Melanocyte of skin (primary cell): ENCODE results near the gene PLEKHH3. TPM values are rescaled to one million over a fixed set of nuclear protein-coding genes. Genes with fewer than 3 reads are reported as not detected.

Experiments used
- small RNA-seq, 2 donors: library from RNA; depleted of rRNA; stranded (forward); fragments of <200 nt; gene quantifications; one replicate each; pipeline ENCODE3, GENCODE V24; 2012
- total RNA-seq, 2 donors: library from RNA; depleted of rRNA; stranded (reverse); fragments of >200 nt; gene quantifications; 2 replicates each; pipeline ENCODE4 v1.2.3, GENCODE V29; 2012

PLEKHH3 gene, protein sequence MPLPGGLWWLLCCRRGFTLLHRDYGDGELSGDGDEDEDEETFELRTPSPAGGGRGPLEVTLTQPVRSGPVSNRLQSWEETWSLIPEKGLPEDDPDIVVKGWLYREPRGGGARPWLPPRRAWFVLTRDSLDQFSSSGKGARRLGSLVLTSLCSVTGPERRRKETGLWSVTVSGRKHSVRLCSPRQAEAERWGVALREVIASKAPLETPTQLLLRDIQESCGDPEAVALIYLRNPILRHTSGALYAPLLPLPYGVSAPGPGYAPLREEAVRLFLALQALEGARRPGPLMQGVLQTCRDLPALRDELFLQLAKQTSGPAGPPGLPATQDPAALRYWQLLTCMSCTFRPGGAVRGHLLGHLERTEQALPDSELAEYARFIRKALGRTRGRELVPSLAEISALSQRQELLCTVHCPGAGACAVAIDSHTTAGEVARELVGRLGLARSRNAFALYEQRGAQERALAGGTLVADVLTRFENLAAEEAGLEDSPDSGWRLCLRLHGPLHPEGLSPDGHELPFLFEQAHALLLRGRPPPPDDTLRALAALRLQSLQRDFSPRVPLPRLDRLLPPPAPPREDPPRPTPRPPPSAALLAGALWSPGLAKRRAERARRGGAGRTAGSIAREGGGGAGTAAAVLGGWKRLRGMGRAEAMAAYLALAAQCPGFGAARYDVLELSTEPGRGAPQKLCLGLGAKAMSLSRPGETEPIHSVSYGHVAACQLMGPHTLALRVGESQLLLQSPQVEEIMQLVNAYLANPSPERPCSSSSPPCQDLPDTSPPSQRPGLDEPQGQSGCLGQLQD
- total RNA-seq: 1 to 10 TPM; 8.3 to 10.0 TPM

DNA sequence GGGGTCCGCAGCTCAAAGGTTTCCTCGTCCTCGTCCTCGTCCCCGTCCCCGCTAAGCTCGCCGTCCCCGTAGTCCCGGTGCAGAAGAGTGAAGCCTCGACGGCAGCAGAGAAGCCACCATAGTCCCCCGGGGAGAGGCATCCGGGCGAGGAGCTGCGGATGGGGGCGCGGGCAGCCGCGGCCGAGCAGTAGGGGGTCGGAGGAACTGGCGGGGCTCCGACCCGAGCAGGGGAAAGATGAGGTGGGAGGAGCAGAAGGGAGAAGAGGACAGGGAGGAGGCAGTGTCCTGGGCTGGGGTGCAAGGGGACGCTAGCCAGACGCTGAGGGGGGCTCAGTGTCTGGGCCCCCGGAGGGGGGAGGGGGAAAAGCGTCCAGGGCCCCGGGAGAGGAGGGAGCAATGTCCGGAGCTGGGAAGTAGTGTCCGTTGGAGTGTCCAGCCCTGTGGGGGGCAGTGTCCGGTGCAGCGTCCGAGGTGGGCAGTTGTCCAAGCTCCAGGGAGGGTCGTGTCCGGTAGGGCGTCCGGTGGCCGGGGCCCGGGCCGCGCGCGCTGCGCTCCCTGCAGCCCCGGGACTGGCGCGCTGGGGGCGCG is at the start of gene PLEKHH3:
PLEKHH3 (minus strand) TSS at position 571 of the 588 bp plus-strand sequence; CDS start at position 140, 431 bp downstream.

DNA sequence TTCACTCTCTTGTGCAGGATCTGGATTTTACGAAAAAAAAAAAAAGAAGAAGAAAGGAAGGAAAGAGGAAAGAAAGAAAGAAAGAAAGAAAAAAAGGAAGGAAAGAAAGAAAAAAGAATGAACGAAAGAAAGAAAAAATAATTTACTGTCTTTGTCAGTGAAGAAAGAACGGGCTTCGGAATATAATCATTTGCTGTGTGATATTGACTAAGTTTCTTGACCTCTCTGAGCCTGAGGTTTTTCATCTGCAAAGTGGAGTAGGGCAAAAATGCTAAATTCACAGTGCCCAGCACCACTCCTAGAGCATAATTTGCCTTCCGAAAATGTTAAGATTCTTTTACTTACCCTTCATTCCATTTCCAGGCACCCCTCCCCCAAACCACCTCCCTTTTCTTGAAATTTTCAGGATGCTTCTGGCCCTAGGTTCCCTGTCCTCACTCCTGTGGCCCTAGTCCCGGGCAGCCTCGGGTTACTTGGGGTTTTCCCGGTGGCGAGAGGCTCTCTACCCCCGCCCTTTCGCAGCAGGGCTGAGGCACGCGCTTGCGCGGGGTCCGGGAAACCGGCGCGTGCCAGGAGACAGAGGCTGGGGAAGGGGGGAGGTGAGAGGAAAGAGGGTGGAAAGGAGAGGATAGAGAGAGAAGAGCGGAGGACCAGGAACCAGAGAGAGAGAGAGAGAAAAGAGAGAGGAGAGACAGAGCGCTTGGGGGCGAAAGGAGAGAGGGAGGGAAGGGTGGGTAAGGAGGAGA is 5.4 kb upstream of the PLEKHH3 start, which contains the start of gene CNTNAP1:
CNTNAP1 (plus strand) TSS at position 556 of the 746 bp plus-strand sequence. CDS start 299 bp downstream, outside the sequence.

DNA sequence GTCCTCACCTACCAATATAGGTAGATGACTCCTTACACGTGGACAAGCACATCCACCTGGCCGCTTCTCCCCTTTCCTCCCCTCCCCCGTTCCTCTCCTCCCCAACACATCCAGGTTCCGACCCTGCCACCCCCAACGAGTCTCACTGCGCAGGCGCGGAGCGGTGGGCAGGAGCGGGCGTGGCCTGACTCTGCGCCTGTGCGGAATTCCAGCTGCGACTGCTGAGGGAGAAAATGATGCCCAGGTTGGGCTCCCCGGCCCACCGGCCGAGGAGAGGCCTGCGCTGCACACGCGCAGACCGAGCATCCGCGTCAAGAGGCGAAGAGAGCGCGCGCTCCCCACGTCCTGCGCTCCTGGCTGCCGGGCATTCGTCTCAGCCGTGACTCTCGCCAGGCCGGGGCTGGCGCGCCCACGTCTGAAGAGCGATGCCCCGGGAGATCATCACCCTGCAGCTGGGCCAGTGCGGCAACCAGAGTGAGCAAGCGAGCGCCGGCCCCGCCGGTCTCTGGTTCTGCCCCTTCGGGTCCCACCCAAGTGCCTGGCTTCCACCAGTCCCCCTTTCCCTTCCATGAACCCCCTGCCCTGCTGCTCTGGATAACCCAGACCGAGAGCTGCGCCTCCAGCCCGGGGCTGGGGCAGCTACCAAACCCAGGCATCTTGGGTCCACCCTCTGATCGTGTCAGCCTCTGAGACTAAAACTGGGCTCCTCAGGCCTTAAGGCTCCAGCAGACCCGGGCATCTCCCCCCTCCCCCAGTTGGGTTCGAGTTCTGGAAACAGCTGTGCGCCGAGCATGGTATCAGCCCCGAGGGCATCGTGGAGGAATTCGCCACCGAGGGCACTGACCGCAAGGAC is 17.5 kb downstream of the PLEKHH3 start, which contains the start of gene TUBG2:
TUBG2 (plus strand) TSS at position 206 of the 853 bp plus-strand sequence; CDS start at position 426, 220 bp downstream.

Small RNA genes lying within 50 kb of the gene (small RNA-seq; reads per million reads assigned to genes)
- gene MIR6780A: 0 reads per million in 2 donors

Other genes with a start within 250 kb of the PLEKHH3 start
- 100 to 1,000 TPM; 108 to 158 TPM for gene ATP6V0A1, start 218.1 kb downstream of the PLEKHH3 start, total RNA-seq
- 10 to 100 TPM; 43.6 to 83.6 TPM for gene NAGLU, start 140.8 kb downstream of the PLEKHH3 start, total RNA-seq
- gene HSD17B1, start 124.1 kb downstream of the PLEKHH3 start, total RNA-seq: 1 to 10 TPM in 1 of 2 donors, under 1 TPM in 1; 1.00 to 1.0 TPM
- 10 to 100 TPM; 19.6 to 32.6 TPM for gene COASY, start 114.8 kb downstream of the PLEKHH3 start, total RNA-seq
- gene MLX, start 109.9 kb downstream of the PLEKHH3 start, total RNA-seq: 10 to 100 TPM; 39.6 to 55.3 TPM
- gene PSMC3IP, start 99.3 kb downstream of the PLEKHH3 start, total RNA-seq: 1 to 10 TPM; 7.9 to 9.0 TPM
- 10 to 100 TPM; 69.3 to 91.9 TPM for gene RETREG3, start 67.6 kb downstream of the PLEKHH3 start, total RNA-seq
- gene TUBG1, start 67.3 kb downstream of the PLEKHH3 start, total RNA-seq: 100 to 1,000 TPM in 1 of 2 donors, 10 to 100 TPM in 1; 49.2 to 131 TPM
- gene TUBG2, start 17.7 kb downstream of the PLEKHH3 start, total RNA-seq: 10 to 100 TPM; 11.3 to 16.9 TPM
- gene CCR10, start 4.8 kb upstream of the PLEKHH3 start, total RNA-seq: 1 to 10 TPM; 1.3 to 1.7 TPM
- gene CNTNAP1, start 5.5 kb upstream of the PLEKHH3 start, total RNA-seq: 10 to 100 TPM in 1 of 2 donors, 1 to 10 TPM in 1; 8.0 to 34.1 TPM
- gene EZH1, start 68.0 kb upstream of the PLEKHH3 start, total RNA-seq: 10 to 100 TPM; 11.0 to 24.8 TPM
- 1 to 10 TPM in 1 of 2 donors, under 1 TPM in 1; 0.67 to 1.0 TPM for gene RAMP2, start 84.2 kb upstream of the PLEKHH3 start, total RNA-seq
- gene VPS25, start 96.5 kb upstream of the PLEKHH3 start, total RNA-seq: 10 to 100 TPM; 63.3 to 73.3 TPM
- not detected for gene WNK4, start 103.6 kb upstream of the PLEKHH3 start, total RNA-seq
- gene COA3, start 121.7 kb upstream of the PLEKHH3 start, total RNA-seq: 10 to 100 TPM; 68.8 to 96.9 TPM
- gene CNTD1, start 121.9 kb upstream of the PLEKHH3 start, total RNA-seq: under 1 TPM in 1 of 2 donors, not detected in 1; under 0.01 TPM
- 10 to 100 TPM; 68.8 to 94.9 TPM for gene BECN1, start 147.3 kb upstream of the PLEKHH3 start, total RNA-seq
- 100 to 1,000 TPM; 113 to 178 TPM for gene PSME3, start 156.4 kb upstream of the PLEKHH3 start, total RNA-seq
- 1 to 10 TPM in 1 of 2 donors, under 1 TPM in 1; 1.00 to 1.0 TPM for gene AOC2, start 167.6 kb upstream of the PLEKHH3 start, total RNA-seq
- under 1 TPM; under 0.01 TPM for gene AOC3, start 174.2 kb upstream of the PLEKHH3 start, total RNA-seq
- gene G6PC1, start 223.8 kb upstream of the PLEKHH3 start, total RNA-seq: not detected